Peyer's patch (tissue), 4 donors: Measurements from ENCODE around the gene C17orf67. TPM values are rescaled to one million over a fixed set of nuclear protein-coding genes. Genes with fewer than 3 reads are reported as not detected.
"Not testable (repeated sequence)": the region's sequence is repeated elsewhere in the genome, so short reads cannot be mapped to it uniquely, and the experiment has no call there.

Experiments
- DNase-seq, 3 donors: peaks; one replicate each; pipeline ENCODE4 v3.0.0-alpha.2; 2017 to 2019
- H3K27ac ChIP-seq, 4 donors: fragments of 200-600 bp; sonication (generic); one replicate each; pipeline ENCODE4 v1.5.1; 2016 to 2019
- H3K27me3 ChIP-seq, 2 donors: fragments of 200-600 bp; sonication (generic); one replicate each; pipeline ENCODE4 v1.5.1; 2019
- H3K36me3 ChIP-seq, 3 donors: fragments of 200-600 bp; sonication (generic); one replicate each; pipeline ENCODE4 v1.5.1; 2016 to 2019
- H3K4me1 ChIP-seq, 4 donors: fragments of 200-600 bp; sonication (generic); one replicate each; pipeline ENCODE4 v1.5.1; 2016 to 2019
- H3K4me3 ChIP-seq, 4 donors: fragments of 200-600 bp; sonication (generic); 1 replicate in 3 of 4; 2 replicates in 1 of 4; pipeline ENCODE4 v1.5.1; 2016 to 2019; ENCODE audit warnings: mild to moderate bottlenecking in 1 of 4
- H3K9me3 ChIP-seq, 4 donors: fragments of 200-600 bp; sonication (generic); one replicate each; pipeline ENCODE4 v1.5.1; 2016 to 2019; ENCODE audit warnings: mild to moderate bottlenecking in 1 of 4
- CTCF ChIP-seq, 6 experiments: fragments of 450-650 bp in 4 of 6; fragments of 200-600 bp in 2 of 6; sonication (generic) in 1 of 6; IDR thresholded peaks; one replicate each; pipeline ENCODE4 v1.5.1; 2017 to 2019; ENCODE audit warnings: antibody characterized with exemption in 6 of 6, mild to moderate bottlenecking in 3 of 6, moderate library complexity in 1 of 6
- POLR2A ChIP-seq, 2 donors: fragments of 450-650 bp; IDR thresholded peaks; one replicate each; pipeline ENCODE4 v1.5.1; 2017; ENCODE audit warnings: antibody characterized with exemption in 2 of 2, mild to moderate bottlenecking in 2 of 2, moderate library complexity in 2 of 2
- total RNA-seq, 4 donors: library from RNA; depleted of rRNA; stranded (reverse); fragments of >200 nt; gene quantifications; one replicate each; pipeline ENCODE4 v1.1.0, GENCODE V29; 2016

Gene C17orf67
- total RNA-seq, 4 donors from 2014 or later: 1.7 to 10.7 TPM; not detected in 2

GRCh38 chr17:56770427-56770826 is 63.3 kb downstream of the C17orf67 start:
- DNase-seq: no peak
- Histone ChIP-seq H3K27me3 (no peaks in the 10 kb centered on the region), H3K36me3 (no peaks in the 10 kb centered on the region), H3K4me3 (no peak overlapping the region), H3K4me1 (no peaks in the 10 kb centered on the region), H3K9me3 (no peaks in the 10 kb centered on the region), H3K27ac (no peak overlapping the region)
- TF ChIP-seq CTCF (IDR thresholded peaks at IDR 0.05): no peak
- TF ChIP-seq POLR2A (IDR thresholded peaks at IDR 0.05): no peak

GRCh38 chr17:56765449-56765848 is 68.3 kb downstream of the C17orf67 start:
- Histone ChIP-seq H3K36me3 (no peaks in the 10 kb centered on the region), H3K27ac (no peak overlapping the region), H3K4me1 (no peaks in the 10 kb centered on the region), H3K9me3 (no peaks in the 10 kb centered on the region), H3K27me3 (no peaks in the 10 kb centered on the region), H3K4me3 (no peak overlapping the region)
- no peak for DNase-seq
- no peak for TF ChIP-seq POLR2A (IDR thresholded peaks at IDR 0.05)
- no peak for TF ChIP-seq CTCF (IDR thresholded peaks at IDR 0.05)

- H3K36me3 ChIP-seq: no peaks in the 10 kb centered on the region
- DNase-seq: no peak
- H3K4me1 ChIP-seq: no peaks in the 10 kb centered on the region
- H3K4me3 ChIP-seq: no peak overlapping the region
- no peaks in the 10 kb centered on the region for H3K27me3 ChIP-seq
- no peak overlapping the region for H3K27ac ChIP-seq
- H3K9me3 ChIP-seq: no peaks in the 10 kb centered on the region
- TF ChIP-seq CTCF (IDR thresholded peaks at IDR 0.05) (no peak), POLR2A (IDR thresholded peaks at IDR 0.05) (no peak)
Measured at GRCh38 chr17:56762988-56763387, 70.7 kb downstream of the C17orf67 start.

- no peak for TF ChIP-seq CTCF (IDR thresholded peaks at IDR 0.05)
- Histone ChIP-seq H3K36me3 (no peaks in the 10 kb centered on the region), H3K27ac (no peak overlapping the region), H3K27me3 (no peaks in the 10 kb centered on the region), H3K9me3 (no peaks in the 10 kb centered on the region), H3K4me3 (no peak overlapping the region), H3K4me1 (no peaks in the 10 kb centered on the region)
- DNase-seq: no peak
Measured at GRCh38 chr17:56762144-56762543, 71.6 kb downstream of the C17orf67 start.

GRCh38 chr17:56761387-56761786 is 72.3 kb downstream of the C17orf67 start:
- no peak for DNase-seq
- TF ChIP-seq POLR2A (IDR thresholded peaks at IDR 0.05) (no peak), CTCF (IDR thresholded peaks at IDR 0.05) (no peak)
- Histone ChIP-seq H3K4me1 (no peaks in the 10 kb centered on the region), H3K27me3 (no peaks in the 10 kb centered on the region), H3K36me3 (no peaks in the 10 kb centered on the region), H3K4me3 (no peak overlapping the region), H3K9me3 (no peaks in the 10 kb centered on the region), H3K27ac (no peak overlapping the region)

GRCh38 chr17:56757611-56758010 is 76.1 kb downstream of the C17orf67 start:
- H3K4me1 ChIP-seq, H3K27ac ChIP-seq, DNase-seq, H3K9me3 ChIP-seq, H3K36me3 ChIP-seq, H3K27me3 ChIP-seq, H3K4me3 ChIP-seq: not testable (repeated sequence)
